B cell (primary cell): ENCODE results near the gene MFAP3L. TPM values are rescaled to one million over a fixed set of nuclear protein-coding genes. Genes with fewer than 3 reads are reported as not detected.

Source experiments
- ATAC-seq: fragments of 200-7000 bp; cut with Tn5 transposase; one replicate; pipeline ENCODE4 v1.10.0; 2021; ENCODE audit warnings: low read depth, mild to moderate bottlenecking, moderate number of reproducible peaks, moderate library complexity
- CTCF ChIA-PET: fragments of 350-600 bp; sonication (Branson Sonifier 250); formaldehyde crosslinking; loops from one replicate; lab custom pipeline; 2021; ENCODE audit warnings: antibody characterized with exemption, inconsistent platforms; lab: Charles Lee
- POLR2A ChIA-PET: fragments of 350-600 bp; sonication (Branson Sonifier 250); formaldehyde crosslinking; loops from one replicate; lab custom pipeline; 2021; ENCODE audit warnings: antibody characterized with exemption; lab: Charles Lee
- DNase-seq: peaks from one replicate; pipeline ENCODE4 v3.0.0; 2013
- H2AFZ ChIP-seq: 2 replicates; pipeline ENCODE4 v1.6.1; 2012; ENCODE audit warnings: mild to moderate bottlenecking, low read depth, low read length; ENCODE audit not compliant: insufficient read depth, poor library complexity, severe bottlenecking
- H3K27ac ChIP-seq, 2 donors: 1 replicate in 1 of 2; 2 replicates in 1 of 2; pipeline ENCODE4 v1.5.1; 2012 to 2013; ENCODE audit warnings: low read length in 2 of 2, mild to moderate bottlenecking in 2 of 2, moderate library complexity in 1 of 2
- H3K27me3 ChIP-seq, 4 experiments: fragments of 200-600 bp in 1 of 4; sonication (generic) in 1 of 4; replicated peaks in 1 of 4; 1 replicate in 2 of 4; 2 replicates in 2 of 4; pipeline versions ENCODE4 v1.6.1 to v1.7.0; 2013 to 2016; ENCODE audit warnings: low read length in 3 of 4, mild to moderate bottlenecking in 2 of 4, mixed read lengths in 1 of 4, moderate library complexity in 1 of 4; ENCODE audit not compliant: insufficient read depth in 4 of 4, control insufficient read depth in 3 of 4; ENCODE audit errors: control extremely low read depth in 1 of 4
- H3K36me3 ChIP-seq, 2 experiments: replicated peaks in 1 of 2; 1 replicate in 1 of 2; 2 replicates in 1 of 2; pipeline versions ENCODE4 v1.6.1 to v1.7.1; 2013; ENCODE audit warnings: low read length in 1 of 2; ENCODE audit not compliant: insufficient read depth in 2 of 2, control insufficient read depth in 1 of 2; ENCODE audit errors: control extremely low read depth in 1 of 2, extremely low read depth in 1 of 2
- H3K4me1 ChIP-seq, 2 donors: fragments of 200-600 bp in 1 of 2; sonication (generic) in 1 of 2; 1 replicate in 1 of 2; 2 replicates in 1 of 2; pipeline versions ENCODE4 v1.5.1 to v1.6.1; 2013 to 2017; ENCODE audit warnings: low read length in 2 of 2; ENCODE audit not compliant: control insufficient read depth in 2 of 2, insufficient read depth in 2 of 2
- H3K4me2 ChIP-seq: replicated peaks from 2 replicates; pipeline ENCODE3; 2012; ENCODE audit warnings: mild to moderate bottlenecking, low read depth, low read length; ENCODE audit not compliant: poor library complexity, severe bottlenecking
- H3K4me3 ChIP-seq, 5 experiments: fragments of 200-600 bp in 1 of 5; sonication (generic) in 1 of 5; 1 replicate in 3 of 5; 2 replicates in 2 of 5; pipeline versions ENCODE4 v1.5.1 to v1.7.0; 2011 to 2016; ENCODE audit warnings: low read length in 4 of 5, mild to moderate bottlenecking in 4 of 5, low read depth in 2 of 5, control low read depth in 1 of 5, moderate library complexity in 1 of 5; ENCODE audit not compliant: insufficient read depth in 1 of 5; ENCODE audit errors: control extremely low read depth in 1 of 5, extremely low read depth in 1 of 5
- H3K79me2 ChIP-seq: fragments of 200-600 bp; sonication (generic); one replicate; pipeline ENCODE4 v1.6.0; 2016; ENCODE audit warnings: low read length; ENCODE audit not compliant: control insufficient read depth, insufficient read depth
- H3K9ac ChIP-seq: fragments of 200-600 bp; sonication (generic); 2 replicates; pipeline ENCODE4 v1.6.1; 2017; ENCODE audit warnings: mild to moderate bottlenecking, low read length, moderate library complexity
- H3K9me3 ChIP-seq, 3 donors: one replicate each; pipeline versions ENCODE4 v1.6.1 to v1.7.1; 2013; ENCODE audit warnings: low read length in 2 of 3; ENCODE audit not compliant: control insufficient read depth in 2 of 3, insufficient read depth in 1 of 3; ENCODE audit errors: control extremely low read depth in 1 of 3
- H4K20me1 ChIP-seq: 2 replicates; pipeline ENCODE4 v1.6.0; 2012; ENCODE audit warnings: mild to moderate bottlenecking, low read length; ENCODE audit not compliant: insufficient read depth, control insufficient read depth, poor library complexity, severe bottlenecking
- H3K27ac Mint-ChIP-seq: one replicate; pipeline ENCODE4 v1.8.0; 2021; ENCODE audit warnings: mixed read lengths
- H3K27me3 Mint-ChIP-seq: one replicate; pipeline ENCODE4 v1.8.0; 2021; ENCODE audit warnings: mixed read lengths
- H3K4me1 Mint-ChIP-seq: one replicate; pipeline ENCODE4 v1.8.0; 2021; ENCODE audit warnings: mixed read lengths
- H3K4me3 Mint-ChIP-seq: one replicate; pipeline ENCODE4 v1.8.0; 2021; ENCODE audit warnings: mixed read lengths
- H3K9me3 Mint-ChIP-seq: one replicate; pipeline ENCODE4 v1.8.0; 2022; ENCODE audit warnings: mixed read lengths; ENCODE audit not compliant: insufficient read depth
- CTCF ChIP-seq: fragments of 200-600 bp; IDR thresholded peaks from one replicate; pipeline ENCODE4 v1.8.0; 2022; ENCODE audit warnings: antibody characterized with exemption, mild to moderate bottlenecking
- EZH2 ChIP-seq: IDR thresholded peaks from 2 replicates; pipeline ENCODE4 v1.6.1; 2012; ENCODE audit warnings: borderline replicate concordance, low read depth, mild to moderate bottlenecking, moderate library complexity, low read length; ENCODE audit not compliant: insufficient read depth, poor library complexity, severe bottlenecking
- WGBS: methylation state at CpG from one replicate; pipeline ENCODE4 v1.1.5; 2013; ENCODE audit warnings: missing lambda C conversion rate; ENCODE audit not compliant: insufficient coverage; 5-methylcytosine and 5-hydroxymethylcytosine counted together
- intact Hi-C: fragments of 100-400 bp; cut with micrococcal nuclease; formaldehyde crosslinking; loops from one replicate; pipeline ENCODE4 v1.10.0; 2022
- polyA plus RNA-seq: library from polyadenylated mRNA; depleted of rRNA; stranded (reverse); fragments of >200 nt; gene quantifications from 2 replicates; pipeline ENCODE4 v1.2.3, GENCODE V29; 2012
- total RNA-seq, 2 donors: library from RNA; stranded (reverse); fragments of 120-200 nt in 1 of 2; gene quantifications; 1 replicate in 1 of 2; 2 replicates in 1 of 2; pipeline versions ENCODE4 v1.2.3 to v1.2.4, GENCODE V29; 2013 to 2022

Gene MFAP3L
- total and polyA plus RNA-seq, 2 donors (not counting 1 experiment from before 2014, with no cell fraction given) = 0.37 to 0.63 TPM

- intact Hi-C loops = no loop called here
- Mint-ChIP-seq H3K27me3 (peaks cover 20% of the 10 kb centered on the region), H3K9me3 (no peaks in the 10 kb centered on the region), H3K27ac (no peak overlapping the region), H3K4me3 (no peak overlapping the region), H3K4me1 (no peaks in the 10 kb centered on the region)
- TF ChIP-seq CTCF = no peak
- TF ChIP-seq EZH2 = no peak
- ATAC-seq (no peak), DNase-seq (no peak)
- Histone ChIP-seq H3K4me1 (no peaks in the 10 kb centered on the region), H4K20me1 (no peaks in the 10 kb centered on the region), H3K36me3 (no peaks in the 10 kb centered on the region), H3K9ac (no peak overlapping the region), H3K79me2 (no peaks in the 10 kb centered on the region), H2AFZ (no peak overlapping the region), H3K27ac (no peak overlapping the region), H3K9me3 (no peaks in the 10 kb centered on the region), H3K4me3 (no peak overlapping the region), H3K4me2 (no peak overlapping the region), H3K27me3 (no peaks in the 10 kb centered on the region)
- no CpG with 5 or more reads among the region's 3 CpGs for WGBS
- ChIA-PET CTCF (no interaction called here), POLR2A (no interaction called here)
Measured at GRCh38 chr4:170035845-170036244, 9.7 kb upstream of the MFAP3L start.

DNA sequence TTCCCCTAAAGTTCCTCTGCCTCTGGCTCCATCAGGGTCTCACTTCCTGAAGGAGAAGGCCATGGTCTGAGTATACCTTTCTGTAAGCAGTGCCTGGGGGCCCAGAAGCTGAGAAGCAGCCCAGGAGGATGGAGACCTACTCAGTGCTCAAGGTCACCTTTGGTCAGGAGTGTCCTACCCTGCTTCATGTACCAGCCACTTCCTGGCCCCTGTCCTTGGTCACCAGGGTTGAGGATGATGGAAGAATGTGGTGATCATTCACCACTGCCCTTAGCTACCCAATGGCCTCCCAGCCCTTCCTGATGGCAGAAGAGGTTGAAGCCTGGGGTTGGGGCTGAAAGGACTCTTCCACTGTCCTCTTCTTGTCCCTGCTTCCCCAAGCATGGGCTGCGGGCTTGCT is 9.0 kb upstream of the MFAP3L start:
- CTCF ChIA-PET = no interaction called here
- intact Hi-C loops = no loop called here
- no peak overlapping the region for H3K4me2 ChIP-seq

More for the DNA sequence above, 9.0 kb upstream of the MFAP3L start:
- Histone ChIP-seq H4K20me1 (no peaks in the 10 kb centered on the region), H3K4me3 (no peak overlapping the region), H3K9me3 (no peaks in the 10 kb centered on the region), H3K79me2 (no peaks in the 10 kb centered on the region), H3K9ac (no peak overlapping the region), H3K27ac (no peak overlapping the region), H3K4me1 (no peaks in the 10 kb centered on the region), H3K36me3 (no peaks in the 10 kb centered on the region), H2AFZ (no peak overlapping the region), H3K27me3 (no peaks in the 10 kb centered on the region)
- no peak overlapping the region for H3K27ac Mint-ChIP-seq
- H3K4me1 Mint-ChIP-seq = no peaks in the 10 kb centered on the region
- TF ChIP-seq CTCF = no peak
- TF ChIP-seq EZH2 = no peak
- peaks cover 18% of the 10 kb centered on the region for H3K27me3 Mint-ChIP-seq
- DNase-seq (no peak), ATAC-seq (no peak)
- POLR2A ChIA-PET = no interaction called here
- H3K9me3 Mint-ChIP-seq = no peaks in the 10 kb centered on the region
- no CpG with 5 or more reads among the region's 1 CpG for WGBS
- no peak overlapping the region for H3K4me3 Mint-ChIP-seq
